GM18907 (cell line): ENCODE data around the gene FBXL17.

Experiments
- ATAC-seq: cut with Tn5 transposase; IDR thresholded peaks from one replicate; pipeline ENCODE4 v1.9.1; 2021; ENCODE audit warnings: mild to moderate bottlenecking, moderate library complexity; ENCODE audit not compliant: unreplicated experiment

The FBXL17 gene

DNA sequence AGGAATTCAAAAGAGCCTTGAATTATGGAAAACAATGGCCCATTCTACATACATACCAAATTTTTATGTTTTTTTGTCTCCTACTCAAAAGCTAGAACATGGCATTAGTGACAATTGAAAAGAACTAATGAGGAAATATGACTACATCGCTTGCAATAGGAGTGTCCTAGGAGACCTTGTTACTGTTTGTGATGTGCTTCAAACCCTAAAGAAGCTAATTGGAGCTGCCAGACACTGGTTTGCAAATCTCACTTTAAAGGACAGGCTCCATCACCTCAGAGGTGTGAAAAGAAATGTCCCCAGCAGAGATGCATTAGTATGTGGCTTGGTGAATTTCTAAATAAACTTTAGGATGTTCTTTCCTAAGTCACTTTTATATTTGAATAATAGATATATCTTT is 356.9 kb downstream of the FBXL17 start:
- no peak for ATAC-seq

DNA sequence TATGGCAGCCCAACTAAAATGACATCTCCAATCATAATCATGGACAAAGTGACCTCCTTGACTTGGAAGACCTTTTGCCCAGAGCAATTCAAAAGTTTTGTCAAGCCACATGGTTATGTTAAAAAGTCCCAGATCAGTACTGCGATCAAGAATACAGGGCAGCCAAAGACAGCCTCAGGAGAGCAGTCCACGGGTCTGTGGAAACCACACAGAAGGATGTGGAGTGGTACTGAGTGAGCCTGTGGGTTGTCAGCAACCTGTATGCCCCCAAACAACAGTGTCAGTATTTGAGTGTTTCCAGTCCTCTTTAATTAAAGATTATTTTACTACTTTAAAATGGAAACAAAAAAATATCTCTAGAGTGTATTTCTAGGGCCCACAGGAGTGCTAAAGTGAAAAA is 365.8 kb downstream of the FBXL17 start:
- ATAC-seq, result no peak

DNA sequence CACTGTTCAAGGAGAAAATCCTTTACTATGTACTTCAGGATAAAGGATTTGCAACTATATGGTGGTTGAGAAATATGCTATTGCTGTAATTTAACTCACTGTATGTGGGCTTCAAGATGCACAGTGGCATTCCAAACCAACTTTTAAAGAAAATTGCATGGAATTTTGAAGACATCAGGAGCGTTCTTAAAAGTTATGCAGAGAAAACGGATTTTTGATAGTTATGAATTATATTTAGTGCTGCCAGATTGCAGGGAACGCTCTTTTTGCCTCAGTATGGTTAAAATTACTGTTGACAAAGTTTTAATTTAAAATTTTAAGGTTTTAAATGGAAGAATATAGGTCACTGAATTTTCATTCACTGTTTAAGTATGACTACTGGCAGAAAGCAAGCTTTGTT is 375.1 kb downstream of the FBXL17 start:
- ATAC-seq, result no peak

DNA sequence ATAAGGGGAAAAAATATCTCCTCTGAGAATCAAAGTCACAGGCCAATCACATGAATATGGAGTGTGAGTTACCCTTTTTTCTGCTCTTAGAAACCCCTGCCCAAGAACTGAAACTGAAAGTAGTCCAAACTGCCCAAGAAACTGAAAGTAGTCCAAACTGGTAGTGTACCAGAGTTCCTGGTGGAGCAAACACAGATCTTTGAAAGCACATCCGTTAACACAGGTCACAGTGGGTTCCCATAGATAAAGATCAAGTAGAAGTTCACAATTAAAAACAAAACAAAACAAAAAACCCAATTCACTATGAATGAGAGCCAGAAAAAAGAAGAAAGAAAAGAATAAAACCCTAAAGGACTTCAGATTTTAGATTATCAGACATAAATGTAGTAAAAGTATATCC is 378.7 kb downstream of the FBXL17 start:
- ATAC-seq, result peak; percentile 97

DNA sequence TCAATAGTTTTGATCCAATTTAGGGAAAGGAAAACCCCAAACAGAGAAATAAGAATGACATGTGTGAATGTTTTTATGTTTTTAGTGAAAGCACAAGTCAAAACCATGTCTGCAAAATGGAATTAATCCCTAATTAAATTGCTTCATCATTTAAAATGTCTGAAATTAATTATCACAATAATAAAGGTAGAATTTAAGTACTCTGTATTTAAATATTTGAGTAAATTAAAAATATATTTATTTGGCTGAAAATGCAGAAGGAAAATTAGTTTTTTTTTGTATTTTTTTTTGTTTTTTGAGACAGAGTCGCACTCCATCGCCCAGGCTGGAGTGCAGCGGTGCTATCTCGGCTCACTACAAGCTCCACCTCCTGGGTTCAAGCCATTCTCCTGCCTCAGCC is 380.7 kb downstream of the FBXL17 start:
- no peak for ATAC-seq

DNA sequence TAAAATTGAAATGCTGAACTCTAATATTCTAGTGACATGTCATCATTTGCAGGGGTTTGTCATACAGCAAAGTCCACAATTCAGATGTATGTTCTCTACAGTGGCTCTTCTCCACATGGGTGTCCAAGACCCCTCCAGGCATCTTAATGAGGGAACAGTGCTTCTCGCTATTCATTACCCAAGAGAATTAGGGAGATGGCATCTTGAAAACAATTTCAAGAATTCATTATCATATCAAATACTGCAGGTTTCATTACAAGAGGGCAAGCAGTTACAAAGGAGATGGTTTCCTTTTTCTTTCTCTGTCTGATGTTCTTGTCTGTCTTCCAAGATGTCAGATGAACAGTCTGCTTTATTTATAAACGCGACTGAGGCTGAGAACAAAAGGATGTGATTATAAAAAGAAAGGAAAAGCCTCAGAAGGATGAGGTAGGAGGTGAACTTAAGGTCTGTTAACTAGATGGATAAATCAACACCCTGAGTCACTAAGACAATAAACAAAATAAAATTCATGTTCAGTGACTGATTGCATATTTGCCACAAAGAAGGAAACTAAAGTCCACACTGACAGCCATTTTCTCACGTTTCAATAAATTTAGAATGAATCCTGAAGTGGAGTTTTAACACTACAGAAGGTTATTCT is 384.4 kb downstream of the FBXL17 start:
- ATAC-seq, result no peak

DNA sequence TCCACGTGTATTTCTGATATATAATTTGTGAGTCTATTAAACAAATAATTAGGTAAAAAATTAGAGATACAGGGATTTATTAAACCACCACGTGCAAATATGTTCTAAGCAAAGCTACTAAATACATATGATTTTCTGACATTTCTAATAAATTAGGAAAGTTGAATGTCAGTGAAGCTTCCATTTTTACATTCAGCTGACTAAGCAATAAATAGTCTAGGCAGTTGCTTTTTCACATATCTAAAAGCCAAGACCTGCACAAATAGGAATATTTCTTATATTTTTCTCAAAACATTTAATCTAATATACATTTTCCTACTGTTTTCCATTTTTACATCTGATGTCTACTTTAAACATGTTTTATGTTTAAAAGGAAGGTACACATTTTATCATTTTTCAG is 388.6 kb downstream of the FBXL17 start:
- no peak for ATAC-seq

DNA sequence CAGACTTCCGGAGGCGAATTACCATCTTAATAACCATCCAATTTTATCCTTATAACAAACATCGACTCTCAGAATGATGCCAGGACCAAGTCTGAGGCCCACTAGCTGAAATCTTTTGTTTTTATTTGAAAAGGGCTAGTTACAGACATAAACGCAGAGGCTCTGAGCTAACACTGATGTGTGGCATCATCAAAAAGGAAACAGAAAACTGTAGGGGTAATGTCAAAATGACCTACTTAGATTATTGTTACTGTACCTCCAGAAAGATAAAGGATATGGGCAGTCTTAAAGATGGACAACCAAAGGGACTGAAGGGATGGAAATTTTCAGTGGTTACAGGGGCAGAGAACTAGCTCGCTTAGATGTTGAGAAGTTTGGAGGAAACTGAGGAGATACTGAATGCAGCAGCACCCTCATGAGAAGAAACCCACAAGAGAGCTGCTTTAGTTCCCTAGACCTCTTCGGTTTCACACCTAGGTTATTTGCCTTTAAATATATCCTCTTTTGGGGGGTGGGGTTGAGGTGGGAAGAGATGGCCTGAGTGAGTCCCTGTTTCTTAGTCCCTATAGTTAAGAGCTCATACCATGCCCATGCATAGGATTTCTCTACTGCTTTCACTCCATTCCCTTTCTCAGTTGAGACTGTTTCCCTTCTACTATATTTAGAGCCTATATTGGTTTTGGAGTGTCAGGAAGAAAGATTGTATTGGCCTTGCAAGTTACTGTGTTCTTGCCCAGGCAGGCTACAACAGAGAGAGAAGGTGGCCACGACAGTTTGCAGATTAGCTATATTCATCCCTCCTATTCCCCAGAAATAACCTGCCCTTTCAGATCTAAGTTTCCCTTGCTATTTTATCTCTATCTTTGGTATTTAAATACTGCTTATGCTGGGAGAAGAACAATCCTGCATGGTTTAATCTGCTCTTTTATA is 390.8 kb downstream of the FBXL17 start:
- ATAC-seq, result no peak

DNA sequence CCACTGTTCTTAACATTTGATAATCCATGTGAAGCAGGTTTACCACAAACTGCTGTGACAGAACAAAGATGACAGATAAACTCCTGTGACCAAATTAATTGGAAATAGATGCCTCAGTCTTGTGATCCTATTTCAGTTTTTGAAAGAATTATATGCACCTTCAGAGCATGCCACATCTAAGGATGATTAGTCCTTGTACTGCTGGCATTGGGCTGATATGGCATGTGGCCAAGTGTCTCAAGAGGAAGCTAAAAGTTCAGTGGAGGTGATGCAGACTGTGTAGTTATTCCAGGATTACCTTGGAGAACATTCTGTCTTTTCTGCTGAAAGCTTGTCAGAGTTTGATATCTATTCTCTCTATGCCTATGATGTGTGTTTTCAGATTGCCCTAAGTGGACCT is 396.8 kb downstream of the FBXL17 start:
- no peak for ATAC-seq

DNA sequence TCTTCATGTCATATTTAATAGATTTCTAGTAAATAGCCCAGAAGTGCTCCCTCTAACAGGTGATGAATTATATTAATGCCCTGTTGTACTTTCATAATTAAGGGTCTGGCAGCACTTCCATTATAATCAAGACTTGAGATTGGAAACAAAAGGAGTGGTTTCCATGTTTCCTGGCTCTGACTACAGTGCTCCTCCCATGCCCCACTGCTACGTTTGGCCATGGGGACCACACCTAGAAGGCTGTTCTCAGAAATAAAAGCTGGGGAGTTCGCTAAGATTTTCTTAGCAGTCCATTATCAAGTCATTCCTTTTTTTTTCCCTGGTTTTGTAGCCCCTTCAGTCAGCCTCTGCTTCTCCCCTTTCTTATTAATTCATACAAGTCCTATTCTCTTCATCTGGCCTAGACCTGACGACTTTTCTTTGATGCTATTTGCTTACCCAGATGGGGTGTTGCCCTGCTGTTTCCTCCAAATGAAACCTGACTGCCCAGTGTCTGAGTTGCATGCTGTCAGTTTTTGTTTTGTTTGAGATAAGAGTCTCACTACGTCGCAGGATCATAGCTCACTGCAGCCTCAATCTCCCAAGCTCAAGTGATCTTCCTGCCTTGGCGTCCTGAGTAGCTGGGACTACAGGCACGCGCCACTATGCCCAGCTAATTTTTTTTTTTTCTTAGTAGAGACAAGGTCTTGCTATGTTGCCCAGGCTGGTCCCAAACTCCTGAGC is 399.0 kb downstream of the FBXL17 start:
- ATAC-seq, result no peak

DNA sequence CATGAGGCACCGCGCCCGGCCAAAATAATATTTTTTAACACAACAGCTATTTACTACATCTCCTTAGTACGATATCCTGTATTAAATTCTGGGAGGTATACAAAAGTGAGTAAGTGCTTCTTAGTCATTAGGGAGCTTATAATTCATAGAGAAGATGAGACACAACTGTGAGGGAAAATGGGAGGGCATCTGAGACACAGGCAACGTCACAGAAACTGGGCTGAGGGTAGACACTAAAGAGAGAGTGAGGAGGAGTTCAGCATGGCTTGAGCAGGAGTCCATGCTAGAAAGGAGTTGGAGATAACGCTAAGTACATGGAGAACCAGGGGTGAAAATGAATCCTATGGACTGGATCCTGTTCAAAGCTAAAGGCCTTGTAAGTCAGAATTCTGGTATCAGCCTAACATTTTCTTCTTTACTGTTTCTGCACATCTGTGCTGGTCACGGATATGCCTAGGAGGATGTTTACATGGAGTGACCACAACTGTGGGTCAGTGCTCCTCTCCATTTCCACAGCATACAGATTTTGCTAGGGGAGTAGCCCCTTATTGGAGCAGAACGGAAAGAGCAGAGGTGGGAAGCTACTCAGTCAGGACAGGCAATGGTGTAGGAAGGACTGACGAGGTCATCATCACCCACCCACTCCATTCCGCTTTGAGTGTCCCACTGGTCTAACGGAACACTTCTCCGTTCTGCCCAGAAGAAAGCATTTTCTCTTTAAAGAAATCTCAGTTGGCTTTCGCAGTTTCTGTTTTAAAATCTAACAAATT is 400.8 kb downstream of the FBXL17 start:
- ATAC-seq, result no peak

DNA sequence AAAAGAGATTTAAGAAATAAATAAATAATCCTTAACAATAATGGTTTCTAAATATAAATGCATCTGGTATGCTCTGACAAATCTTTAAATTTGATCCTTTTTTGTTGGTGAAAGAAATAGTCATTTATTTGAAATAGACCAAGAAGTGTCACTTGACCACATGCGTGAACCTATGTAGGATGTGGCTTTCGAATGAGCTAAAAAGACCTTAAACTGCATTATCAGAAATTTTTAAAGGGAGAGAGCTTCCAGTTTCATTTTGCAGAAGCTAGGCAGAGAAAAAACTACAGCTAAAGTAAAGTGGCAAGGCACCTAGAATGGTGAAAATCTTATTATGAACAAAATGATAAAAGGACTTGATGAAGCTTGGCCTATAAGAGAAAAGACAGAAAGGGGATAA is 402.0 kb downstream of the FBXL17 start:
- no peak for ATAC-seq

DNA sequence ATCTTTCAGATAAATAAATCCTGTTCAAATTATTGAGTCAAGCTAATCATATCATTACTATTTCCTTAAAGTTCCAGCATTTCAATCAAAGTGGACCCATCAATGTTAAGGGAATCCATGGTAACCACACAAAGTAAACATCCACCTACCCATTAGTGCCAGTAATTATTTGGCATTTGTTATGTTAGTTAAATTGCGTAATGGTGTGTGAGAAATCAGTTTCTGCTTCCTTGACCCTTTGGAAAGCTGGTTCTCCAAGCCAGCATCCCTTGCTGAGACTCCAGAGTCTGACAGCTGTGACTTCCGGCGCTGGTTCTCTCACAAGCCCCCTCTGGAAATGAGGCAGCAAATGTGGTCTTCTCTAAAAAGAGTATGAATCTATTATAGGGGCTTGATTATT is 402.6 kb downstream of the FBXL17 start:
- ATAC-seq, result no peak

DNA sequence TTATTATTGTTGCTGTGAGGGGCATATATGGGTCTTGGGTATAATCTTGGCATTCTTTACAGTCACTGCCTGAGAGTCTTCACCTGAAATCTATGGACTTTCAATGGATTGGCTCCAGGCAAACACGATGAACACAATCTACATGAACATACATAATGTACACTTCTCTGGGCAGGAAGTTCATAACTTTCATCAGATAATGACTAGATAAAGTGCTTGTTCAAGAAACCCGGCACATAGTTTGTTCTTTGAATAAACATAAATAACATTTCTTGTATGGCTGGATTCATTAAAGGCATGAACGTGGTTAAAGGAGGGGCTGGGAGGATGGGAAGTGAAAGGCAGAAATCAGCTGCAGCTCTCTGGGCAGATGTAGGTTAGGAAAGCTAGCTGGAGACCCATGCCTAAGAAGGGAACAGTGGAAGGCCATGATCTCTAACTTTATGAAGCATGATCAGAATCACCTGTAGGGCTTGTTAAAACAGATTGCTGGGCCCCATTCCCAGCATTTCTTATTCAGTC is 404.3 kb downstream of the FBXL17 start:
- no peak for ATAC-seq

DNA sequence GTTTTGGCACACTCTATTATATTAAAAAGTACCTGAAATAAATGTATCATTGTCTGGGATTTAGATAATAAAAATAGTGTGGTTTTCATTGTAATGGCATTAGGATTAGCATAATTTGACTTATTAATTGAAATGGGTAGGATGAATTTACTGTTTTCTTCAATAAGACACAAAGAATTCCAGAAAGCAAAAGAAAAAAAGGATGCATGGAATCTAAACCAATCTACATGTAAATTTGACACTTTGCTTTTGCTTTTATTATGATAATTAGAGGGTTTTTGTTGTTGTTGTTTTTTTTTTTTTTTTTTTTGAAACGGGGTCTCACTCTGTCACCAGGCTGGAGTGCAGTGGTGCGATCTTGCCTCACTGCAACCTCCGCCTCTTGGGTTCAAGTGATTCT is 406.3 kb downstream of the FBXL17 start:
- no peak for ATAC-seq

DNA sequence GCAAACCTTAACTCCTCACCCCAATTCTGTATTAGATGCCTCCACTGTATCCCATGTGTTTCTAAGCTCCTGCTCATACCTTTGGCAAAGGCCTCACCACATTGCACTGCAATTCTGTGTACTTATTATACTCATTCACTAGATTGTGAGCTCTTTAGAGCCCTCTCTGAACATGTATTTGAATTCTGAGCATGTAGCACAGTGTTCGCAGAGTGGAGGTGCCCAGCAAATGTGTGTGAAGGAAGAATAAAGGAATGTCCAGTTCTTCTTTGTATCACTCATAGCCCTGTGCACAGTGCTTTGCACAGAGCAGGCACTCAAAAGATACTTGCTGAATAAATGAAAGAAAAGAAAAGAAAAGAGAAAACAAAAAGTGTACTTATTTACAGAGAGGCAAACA is 410.1 kb downstream of the FBXL17 start:
- ATAC-seq, result no peak

DNA sequence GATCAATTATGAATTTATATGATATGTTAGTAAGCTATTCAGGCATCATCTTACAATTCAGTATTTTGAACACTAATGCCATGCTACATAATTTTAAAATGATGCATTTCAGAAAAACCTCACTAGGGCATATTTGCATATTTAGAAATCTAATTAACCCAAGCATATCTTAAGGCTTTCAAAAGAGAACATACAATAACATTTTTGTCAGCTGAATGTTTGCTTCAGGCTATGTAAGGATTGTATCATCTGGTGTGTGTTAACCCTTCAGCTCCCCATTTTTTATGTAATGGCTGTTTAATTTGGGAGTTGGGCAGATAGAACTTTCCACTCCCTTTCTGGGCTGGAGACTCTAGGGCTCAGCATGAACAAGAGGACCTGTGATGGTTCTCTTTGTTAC is 412.1 kb downstream of the FBXL17 start:
- ATAC-seq, result no peak

DNA sequence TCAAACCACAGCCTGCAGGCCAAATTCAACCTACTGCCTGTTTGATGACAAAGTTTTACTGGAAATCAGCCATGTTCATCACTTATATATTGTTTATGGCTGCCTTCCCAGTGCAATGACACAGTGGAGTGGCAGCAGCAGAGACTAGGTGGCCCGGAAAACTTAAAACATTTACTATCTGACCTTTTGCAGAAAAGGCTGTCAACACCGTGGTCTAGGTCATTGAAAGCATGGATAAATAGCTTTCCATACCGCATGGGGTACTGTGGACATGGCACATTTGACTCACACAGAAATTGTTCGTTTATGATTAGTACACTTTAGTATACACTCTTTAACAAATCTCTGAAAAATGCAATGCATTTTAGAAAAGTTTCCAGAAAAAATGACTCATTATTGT is 412.9 kb downstream of the FBXL17 start:
- no peak for ATAC-seq

DNA sequence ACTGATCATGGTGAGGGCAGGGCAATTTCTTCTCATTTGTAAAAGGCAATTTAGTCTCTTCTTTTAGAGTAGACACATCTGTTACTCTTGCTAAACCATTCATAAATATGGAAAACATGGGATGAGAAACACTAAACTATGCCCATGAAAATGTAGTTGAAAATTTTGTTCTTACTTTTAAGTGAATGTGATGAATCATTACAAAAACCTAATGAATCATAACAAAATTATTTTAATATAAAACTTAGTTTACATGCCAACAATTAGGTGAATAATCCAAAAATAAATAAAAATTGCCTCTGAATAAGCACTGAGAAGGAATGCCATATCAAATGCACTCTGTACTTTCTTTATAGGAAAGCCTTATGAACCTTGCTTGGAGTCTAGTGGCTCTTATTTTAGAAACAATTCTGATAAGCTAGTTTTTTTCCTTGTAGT is 413.5 kb downstream of the FBXL17 start:
- ATAC-seq, result no peak

DNA sequence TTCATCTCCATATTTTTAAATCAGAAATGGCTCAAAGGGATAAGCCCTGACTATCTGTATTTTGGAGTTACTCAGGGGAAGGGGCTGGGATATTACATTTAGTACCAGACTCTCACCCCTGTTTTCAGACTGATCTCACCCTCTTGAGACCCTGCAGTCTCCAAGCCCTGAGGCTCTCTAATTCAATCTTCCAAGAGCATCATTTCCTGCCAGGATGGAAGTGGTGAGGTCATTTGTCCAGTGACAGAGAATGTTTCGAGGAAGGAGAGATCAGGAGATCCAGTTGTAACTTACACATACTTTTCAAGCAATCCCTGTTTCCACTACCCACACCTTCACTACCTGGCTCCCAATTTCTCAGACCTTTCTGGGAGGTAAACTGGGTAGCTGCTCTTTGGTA is 415.7 kb downstream of the FBXL17 start:
- ATAC-seq, result no peak

DNA sequence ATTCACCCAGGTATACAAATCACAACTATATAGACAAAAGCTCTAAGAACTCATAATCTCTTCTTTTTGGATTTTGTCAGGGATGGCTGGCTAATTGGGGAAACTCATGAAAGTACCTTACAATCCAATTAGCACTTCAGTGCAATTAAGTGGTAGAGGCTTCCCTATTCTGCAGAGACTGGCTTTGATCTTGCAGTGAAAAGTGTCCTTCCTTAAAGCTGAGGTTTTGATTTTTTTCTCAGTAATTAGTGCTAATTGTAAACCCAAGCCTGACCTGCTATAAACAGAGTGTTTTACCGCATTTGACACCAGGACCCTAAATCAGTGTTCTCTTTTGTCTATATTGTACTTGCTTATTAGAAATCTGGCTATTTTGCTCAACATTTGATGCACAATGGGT is 417.2 kb downstream of the FBXL17 start:
- ATAC-seq, result no peak
